ENCODE measurements around the gene C1orf56. TPM values are rescaled to one million over a fixed set of nuclear protein-coding genes. Genes with fewer than 3 reads are reported as not detected.

C1orf56 gene
- total and polyA plus RNA-seq, 2 of the 13 experiments (the other 11 are each of a cell fraction or from before 2014, with no cell fraction given): 1.5 to 3.2 TPM

GRCh38 chr1:151037032-151037431 is 10.5 kb upstream of the C1orf56 start (continued):
- TF ChIP-seq MNT (IDR thresholded peaks at IDR 0.05) (no peak), NFKB2 (CRISPR knock-in tag; IDR thresholded peaks at IDR 0.05; ENCODE audit: borderline replicate concordance) (no peak), REPIN1 (CRISPR knock-in tag; IDR thresholded peaks at IDR 0.05; ENCODE audit: borderline replicate concordance, low read depth) (no peak), EP300 (IDR thresholded peaks at IDR 0.05; ENCODE audit: low read depth in 2 of 2, low read length in 2 of 2) (no peak), EP300 (CRISPR knock-in tag; IDR thresholded peaks at IDR 0.05; ENCODE audit: borderline replicate concordance) (no peak), ZNF124 (CRISPR knock-in tag; IDR thresholded peaks at IDR 0.05) (no peak)

- FAIRE-seq: no peak
- intact Hi-C loops (cut with micrococcal nuclease; ENCODE audit: unreplicated experiment): no loop called here
- in situ Hi-C loops (cut with HindIII; ENCODE audit: extremely low pct_ligation_motif_present, low pct_unique_long_range_greater_than_20kb): no loop called here
- Histone ChIP-seq H3K36me3 (replicated peaks in 1 of 2; ENCODE audit: control insufficient read depth in 1 of 2, insufficient read depth in 2 of 2, low read length in 2 of 2) (peaks cover 2 to 8% of the 10 kb centered on the region in 2 experiments; a peak in 3 of 5 replicates), H3K9ac (ENCODE audit: insufficient read depth, low read depth, low read length) (no peak overlapping the region), H3K79me2 (ENCODE audit: insufficient read depth, low read length) (no peaks in the 10 kb centered on the region), H3K4me1 (ENCODE audit: insufficient read depth, low read length) (no peaks in the 10 kb centered on the region), H3K9me3 (ENCODE audit: low read length) (no peaks in the 10 kb centered on the region), H3K27me3 (ENCODE audit: control insufficient read depth in 1 of 2, insufficient read depth in 2 of 2, low read length in 2 of 2) (no peaks in the 10 kb centered on the region), H2AFZ (ENCODE audit: low read length) (no peak overlapping the region), H3K27ac (ENCODE audit: extremely low read length, insufficient read depth, low read length) (no peak overlapping the region), H3K4me3 (replicated peaks in 1 of 3; ENCODE audit: insufficient read depth in 1 of 3, low read depth in 2 of 3, low read length in 3 of 3) (no peak overlapping the region), H3K4me2 (ENCODE audit: low read depth, low read length) (no peak overlapping the region), H4K20me1 (ENCODE audit: insufficient read depth, low read length) (no peaks in the 10 kb centered on the region)
- no TSS peak for BruUV-seq (replicated peaks)
- CTCF ChIA-PET (ENCODE audit: low intra/inter-chr PET ratio, low total read pairs): no interaction called here
- POLR2A ChIA-PET: no interaction called here
- no peak for ATAC-seq
- DNase-seq (ENCODE audit: low spot score): no peak
- 85% methylated on average over 3 of the region's 3 CpGs for WGBS (ENCODE audit: low lambda C conversion rate)
- TF ChIP-seq RFX1 (IDR thresholded peaks at IDR 0.05) (no peak), ZNF598 (CRISPR knock-in tag; IDR thresholded peaks at IDR 0.05; ENCODE audit: borderline replicate concordance) (no peak), CBFB (CRISPR knock-in tag; IDR thresholded peaks at IDR 0.05) (no peak), CCAR2 (optimal IDR thresholded peaks at IDR 0.05; ENCODE audit: low read depth, low read length) (no peak), ATF6 (CRISPR knock-in tag; conservative IDR thresholded peaks at IDR 0.05) (no peak), NFYC (CRISPR knock-in tag; IDR thresholded peaks at IDR 0.05) (no peak), PRDM4 (CRISPR knock-in tag; IDR thresholded peaks at IDR 0.05; ENCODE audit: borderline replicate concordance) (no peak), EZH2 (conservative IDR thresholded peaks at IDR 0.05; ENCODE audit: low read depth, low read length) (no peak), ZHX1 (CRISPR knock-in tag; IDR thresholded peaks at IDR 0.05; ENCODE audit: low read depth) (no peak), ATF1 (CRISPR knock-in tag; IDR thresholded peaks at IDR 0.05) (no peak)
Measured at GRCh38 chr1:151039521-151039920, 8.0 kb upstream of the C1orf56 start.
